Omental fat pad (tissue), 4 donors: ENCODE results near the gene TEDC1. TPM values are rescaled to one million over a fixed set of nuclear protein-coding genes. Genes with fewer than 3 reads are reported as not detected.
A peak's percentile ranks its signal among the peaks of the same experiment; 100 is the strongest.

Experiments used
- ATAC-seq: fragments of 150-250 bp; one replicate; pipeline ENCODE4 v1.9.1; 2016; ENCODE audit warnings: mild to moderate bottlenecking, moderate library complexity; ENCODE audit not compliant: low FRiP score
- DNase-seq: peaks from one replicate; pipeline ENCODE4 v3.0.0-alpha.2; 2019; ENCODE audit warnings: low spot score
- CTCF ChIP-seq, 3 donors: fragments of 450-650 bp; IDR thresholded peaks; one replicate each; pipeline ENCODE4 v1.5.1; 2016 to 2017; ENCODE audit warnings: antibody characterized with exemption in 3 of 3, mild to moderate bottlenecking in 3 of 3, moderate library complexity in 2 of 3
- total RNA-seq, 4 donors: library from RNA; depleted of rRNA; stranded (reverse); fragments of >200 nt; gene quantifications; one replicate each; pipeline ENCODE4 v1.1.0, GENCODE V29; 2016

TEDC1 gene
- total RNA-seq, 4 donors from 2014 or later: 2.8 to 18.9 (median 7.4) TPM

DNA sequence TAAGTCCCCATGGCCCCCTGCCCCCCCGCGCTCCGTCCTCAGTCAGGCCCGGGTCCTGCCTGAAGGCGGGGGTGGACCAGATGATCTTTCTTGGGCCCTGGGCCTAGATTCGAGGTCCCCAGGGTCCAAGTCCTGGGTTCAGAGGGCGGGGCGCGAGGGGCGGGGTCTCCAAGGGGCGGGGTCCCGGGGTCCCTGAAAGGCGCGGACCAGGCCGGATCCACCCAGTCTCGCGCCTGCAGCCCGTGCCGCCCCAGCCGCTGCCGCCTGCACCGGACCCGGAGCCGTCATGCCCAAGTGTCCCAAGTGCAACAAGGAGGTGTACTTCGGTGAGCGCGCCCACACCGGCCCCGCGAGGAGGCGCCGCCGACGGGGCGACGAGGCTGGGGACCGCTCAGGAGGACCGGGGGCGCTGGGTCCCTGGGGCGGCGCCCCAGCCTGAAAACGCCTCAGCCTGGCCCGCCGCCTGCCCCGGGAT, 4.0 kb upstream of the TEDC1 start:
- DNase-seq (no peak), ATAC-seq (no peak)
- no peak for TF ChIP-seq CTCF (IDR thresholded peaks at IDR 0.05)

DNA sequence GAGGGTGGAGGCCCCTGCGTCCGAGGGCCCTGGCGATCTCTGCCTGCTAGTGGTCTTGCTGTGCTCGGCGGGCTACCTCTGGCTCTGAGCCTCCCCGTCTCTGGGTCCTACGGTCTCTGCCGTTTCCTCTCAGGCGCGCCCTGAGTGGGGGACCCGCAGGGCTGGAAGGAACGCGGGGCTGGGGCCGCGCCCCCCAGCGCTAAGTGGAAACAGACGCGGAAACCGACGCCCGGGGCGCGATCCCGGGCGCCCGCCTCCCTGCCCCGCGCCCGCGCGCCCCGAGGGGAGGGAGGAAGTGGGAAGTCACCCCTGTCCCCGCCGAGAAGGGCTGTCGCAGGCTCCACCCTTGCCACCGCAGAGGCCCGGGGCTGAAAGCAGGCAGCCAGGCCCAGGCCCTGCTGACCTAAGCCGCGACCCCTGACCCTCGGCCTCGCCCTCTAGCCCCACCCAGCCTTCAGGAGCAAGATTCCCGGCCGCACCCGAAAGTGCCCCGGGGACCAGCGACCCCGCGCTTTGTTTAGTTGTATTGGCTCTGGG, 3.5 kb upstream of the TEDC1 start:
- DNase-seq (no peak), ATAC-seq (no peak)
- no peak for TF ChIP-seq CTCF (IDR thresholded peaks at IDR 0.05)

DNA sequence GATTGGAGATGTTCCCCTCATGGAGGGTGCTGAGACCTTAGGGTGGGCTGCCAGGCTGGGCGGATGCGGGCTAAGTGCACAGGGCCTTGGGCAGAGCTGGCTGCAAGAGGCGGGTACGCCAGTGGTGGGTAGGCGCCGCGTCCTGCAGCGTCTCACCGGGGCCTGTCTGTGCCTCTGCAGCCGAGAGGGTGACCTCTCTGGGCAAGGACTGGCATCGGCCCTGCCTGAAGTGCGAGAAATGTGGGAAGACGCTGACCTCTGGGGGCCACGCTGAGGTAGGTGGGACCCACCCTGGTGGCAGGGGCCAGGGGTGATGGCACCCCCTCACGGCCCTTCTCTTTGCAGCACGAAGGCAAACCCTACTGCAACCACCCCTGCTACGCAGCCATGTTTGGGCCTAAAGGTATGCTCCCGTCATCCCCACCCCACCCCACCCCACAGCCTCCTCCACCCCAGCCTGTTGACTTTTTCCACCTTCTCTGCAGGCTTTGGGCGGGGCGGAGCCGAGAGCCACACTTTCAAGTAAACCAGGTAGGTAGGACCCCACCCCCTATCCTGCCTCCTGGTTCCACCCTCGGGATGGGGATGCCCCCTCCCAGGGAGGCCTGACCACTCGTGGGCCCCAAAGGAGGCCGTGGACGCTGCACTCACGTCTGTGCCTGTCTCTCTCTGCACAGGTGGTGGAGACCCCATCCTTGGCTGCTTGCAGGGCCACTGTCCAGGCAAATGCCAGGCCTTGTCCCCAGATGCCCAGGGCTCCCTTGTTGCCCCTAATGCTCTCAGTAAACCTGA, 2.9 kb upstream of the TEDC1 start:
- no peak for DNase-seq
- no peak for TF ChIP-seq CTCF (IDR thresholded peaks at IDR 0.05)
- no peak for ATAC-seq

DNA sequence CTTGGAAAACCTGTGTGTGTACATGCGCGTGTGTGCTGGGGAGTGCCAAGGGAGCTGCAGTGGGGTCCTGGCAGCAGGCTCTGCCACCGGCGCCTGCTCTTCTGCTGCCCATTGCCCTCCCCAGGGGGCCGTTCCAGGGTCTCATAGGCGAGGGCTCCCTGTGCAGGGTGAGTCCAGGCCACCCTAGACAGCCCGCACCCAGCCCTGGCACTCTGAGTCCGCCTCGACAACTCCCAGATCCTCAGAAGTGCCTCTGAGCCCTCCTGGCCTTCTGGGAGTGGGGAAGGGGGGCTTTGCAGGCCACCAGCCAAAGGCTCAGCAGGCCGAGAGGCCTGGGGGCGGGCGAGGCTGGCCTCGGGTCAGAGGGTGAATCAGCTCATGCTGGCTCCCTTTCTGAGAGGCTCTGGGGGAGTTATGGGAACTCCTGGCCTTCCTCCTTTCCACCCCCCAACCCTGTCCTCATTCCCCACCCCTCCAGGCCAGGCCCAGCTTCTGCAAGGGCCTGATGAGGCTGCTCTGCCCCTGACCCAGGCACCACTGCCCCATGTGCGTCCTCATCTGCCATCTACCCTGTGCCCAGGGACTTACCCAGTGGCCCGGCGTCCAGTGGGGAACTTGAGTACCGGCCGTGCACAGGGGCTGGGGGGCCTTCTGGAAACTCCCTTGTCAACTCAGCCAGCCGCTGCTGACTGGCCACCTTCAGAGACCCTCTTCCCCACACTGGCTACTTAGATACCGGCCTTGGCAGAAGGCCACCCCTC, 2.1 kb upstream of the TEDC1 start:
- DNase-seq (no peak), ATAC-seq (no peak)
- TF ChIP-seq CTCF (IDR thresholded peaks at IDR 0.05): no peak

DNA sequence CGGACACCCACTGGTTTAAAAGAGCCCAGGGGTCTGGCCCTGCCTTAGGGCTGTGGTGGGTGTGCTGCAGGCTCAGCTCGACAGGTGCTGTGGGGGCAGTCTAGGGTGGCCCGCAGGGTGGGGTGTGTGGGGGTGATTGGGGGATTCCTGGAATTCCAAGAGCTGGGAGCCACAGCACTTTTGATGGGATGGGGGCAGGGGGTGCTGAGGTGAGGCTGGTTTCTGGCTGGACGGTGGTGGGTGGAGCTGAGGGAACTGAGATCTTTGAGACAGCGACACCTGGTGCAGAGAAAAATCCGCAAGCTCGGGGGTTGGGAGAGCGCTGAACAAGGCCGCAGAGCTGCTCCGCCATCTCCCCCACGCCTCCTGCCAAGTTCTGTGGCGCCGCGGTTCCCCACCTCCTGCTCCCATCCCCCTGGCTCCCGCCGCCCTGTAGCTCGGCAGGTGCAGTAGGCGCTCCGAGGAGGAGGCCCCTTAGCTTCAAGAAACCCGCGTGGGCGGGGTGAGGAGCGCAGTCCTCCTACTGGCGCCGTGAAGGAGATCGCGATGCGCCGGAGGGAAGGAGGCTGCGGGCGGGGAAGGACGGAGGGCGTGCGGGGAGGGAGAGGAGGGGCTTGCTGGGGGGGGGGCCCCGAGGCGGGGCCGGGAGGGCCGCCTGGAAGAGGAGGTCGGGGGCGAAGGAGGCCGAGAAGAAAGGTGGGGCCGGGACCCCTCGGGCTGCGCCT, 1.3 kb upstream of the TEDC1 start:
- peak in 1 of 3 donors; percentile 11 for TF ChIP-seq CTCF (IDR thresholded peaks at IDR 0.05)
- ATAC-seq (peak; percentile 8), DNase-seq (peak; percentile 67)

DNA sequence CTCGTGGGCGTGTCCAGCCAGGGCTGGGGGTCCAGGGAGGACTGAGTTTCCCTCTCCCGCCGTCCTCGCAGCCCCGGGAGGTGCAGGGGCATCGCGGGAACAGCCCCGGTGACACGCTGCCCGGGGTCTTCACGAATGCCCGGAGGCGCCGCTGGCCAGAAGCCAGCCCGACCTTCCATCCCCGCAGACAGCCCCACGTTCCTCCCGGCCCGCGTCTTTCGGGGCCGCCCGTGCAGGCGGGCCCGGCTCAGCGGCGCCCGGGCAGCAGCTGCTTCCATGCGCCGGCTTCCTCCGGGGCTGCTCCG, 827 bp upstream of the TEDC1 start:
- no peak for TF ChIP-seq CTCF (IDR thresholded peaks at IDR 0.05)
- DNase-seq (no peak), ATAC-seq (no peak)
